ENCODE results near the gene PDZD4.

The PDZD4 gene

GRCh38 chrX:153867671-153868070 lies 37.3 kb upstream of the PDZD4 start:
- DNase-seq: no peak

- no peak for DNase-seq
Observed at GRCh38 chrX:153867139-153867538, 36.8 kb upstream of the PDZD4 start.

GRCh38 chrX:153866302-153867019 lies 36.1 kb upstream of the PDZD4 start:
- no peak for DNase-seq

- no peak for DNase-seq
Observed at GRCh38 chrX:153865685-153866084, 35.3 kb upstream of the PDZD4 start.

- DNase-seq: no peak
Observed at GRCh38 chrX:153865321-153865580, 34.9 kb upstream of the PDZD4 start.

GRCh38 chrX:153864561-153865320 lies 34.4 kb upstream of the PDZD4 start:
- DNase-seq: no peak

GRCh38 chrX:153864101-153864500 lies 33.8 kb upstream of the PDZD4 start:
- DNase-seq: no peak

GRCh38 chrX:153863251-153863991 lies 33.1 kb upstream of the PDZD4 start:
- DNase-seq: no peak

- no peak for DNase-seq
Observed at GRCh38 chrX:153862369-153863250, 32.3 kb upstream of the PDZD4 start.

GRCh38 chrX:153861733-153862310 lies 31.5 kb upstream of the PDZD4 start:
- no peak for DNase-seq

- no peak for DNase-seq
Observed at GRCh38 chrX:153861151-153861550, 30.8 kb upstream of the PDZD4 start.

- no peak for DNase-seq
Observed at GRCh38 chrX:153857348-153857903, 27.1 kb upstream of the PDZD4 start.

- DNase-seq: no peak
Observed at GRCh38 chrX:153854702-153855101, 24.4 kb upstream of the PDZD4 start.

- no peak for DNase-seq
Observed at GRCh38 chrX:153853902-153854267, 23.5 kb upstream of the PDZD4 start.

- no peak for DNase-seq
Observed at GRCh38 chrX:153853180-153853901, 23.0 kb upstream of the PDZD4 start.

- no peak for DNase-seq
Observed at GRCh38 chrX:153851981-153852380, 21.6 kb upstream of the PDZD4 start.

GRCh38 chrX:153848325-153848724 lies 18.0 kb upstream of the PDZD4 start:
- DNase-seq: no peak

GRCh38 chrX:153845842-153846241 lies 15.5 kb upstream of the PDZD4 start:
- DNase-seq: no peak

GRCh38 chrX:153845195-153845594 lies 14.9 kb upstream of the PDZD4 start:
- no peak for DNase-seq

- DNase-seq: no peak
Observed at GRCh38 chrX:153844509-153845082, 14.3 kb upstream of the PDZD4 start.

GRCh38 chrX:153836921-153837320 lies 6.6 kb upstream of the PDZD4 start:
- no peak for DNase-seq

Measured in NCI-H510A treated with DMSO at 0.1 percent for 48 hours (cell line).